Germinal center (tissue), 1 donor: ENCODE results near the gene TNS1.
A peak's percentile ranks its signal among the peaks of the same experiment; 100 is the strongest.

ENCODE experiments used
- DNase-seq: peaks from one replicate; pipeline ENCODE4 v3.0.0; 2012; ENCODE audit warnings: mixed read lengths, low spot score

TNS1 gene

DNA sequence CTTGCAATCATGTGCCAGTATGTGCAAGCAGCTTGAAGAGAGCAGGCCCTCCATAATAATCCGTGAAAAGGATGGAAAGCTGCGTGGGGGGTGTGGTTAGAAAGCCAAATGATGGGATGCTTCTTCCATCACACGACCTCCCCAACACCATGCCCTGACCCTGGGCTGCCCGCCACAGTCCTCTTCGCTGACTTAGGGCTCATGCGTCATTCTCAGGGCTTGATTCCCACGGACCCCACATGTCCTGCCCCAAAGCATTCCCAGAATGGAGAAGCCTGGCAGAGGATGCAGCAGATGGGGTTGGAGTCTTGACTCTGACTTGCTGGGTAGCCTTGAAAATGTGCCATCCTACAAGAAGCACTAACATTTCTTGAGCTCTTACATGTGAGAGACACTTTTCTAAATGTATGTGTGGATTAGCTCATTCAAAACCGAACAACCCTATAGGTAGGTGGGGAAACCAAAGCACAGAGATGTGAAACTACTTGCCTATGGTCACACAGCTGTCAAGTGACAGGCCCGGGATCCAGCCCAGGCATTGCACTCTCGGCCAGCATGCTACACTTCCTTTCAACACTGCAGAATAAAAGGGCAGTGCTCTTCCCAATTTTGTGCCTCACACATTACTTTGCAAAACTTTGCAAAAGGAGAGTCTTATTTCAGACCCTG is 3.7 kb downstream of the TNS1 start:
- DNase-seq = no peak

DNA sequence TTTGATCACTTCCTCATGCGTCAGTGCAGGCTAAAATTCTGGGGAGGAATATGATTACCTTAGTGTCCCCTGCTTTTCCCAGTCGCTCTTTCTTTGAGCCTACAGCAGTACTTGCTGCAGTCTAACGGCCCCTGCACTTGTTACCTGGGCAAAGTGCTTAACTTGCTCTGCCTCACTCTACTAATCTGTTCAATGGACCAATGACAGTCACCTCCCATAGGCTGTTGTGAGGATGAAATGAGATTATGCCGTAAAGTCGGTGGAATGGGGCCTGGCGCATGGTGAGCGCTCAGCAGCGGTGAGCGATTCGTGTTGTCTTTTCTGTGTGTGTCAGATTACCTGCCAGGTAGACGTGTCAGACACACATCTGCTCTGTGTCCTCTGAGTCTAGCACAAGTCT is 5.3 kb downstream of the TNS1 start:
- no peak for DNase-seq

- no peak for DNase-seq
These were observed 6.4 kb downstream of the TNS1 start for GRCh38 chr2:217996361-217996760.

DNA sequence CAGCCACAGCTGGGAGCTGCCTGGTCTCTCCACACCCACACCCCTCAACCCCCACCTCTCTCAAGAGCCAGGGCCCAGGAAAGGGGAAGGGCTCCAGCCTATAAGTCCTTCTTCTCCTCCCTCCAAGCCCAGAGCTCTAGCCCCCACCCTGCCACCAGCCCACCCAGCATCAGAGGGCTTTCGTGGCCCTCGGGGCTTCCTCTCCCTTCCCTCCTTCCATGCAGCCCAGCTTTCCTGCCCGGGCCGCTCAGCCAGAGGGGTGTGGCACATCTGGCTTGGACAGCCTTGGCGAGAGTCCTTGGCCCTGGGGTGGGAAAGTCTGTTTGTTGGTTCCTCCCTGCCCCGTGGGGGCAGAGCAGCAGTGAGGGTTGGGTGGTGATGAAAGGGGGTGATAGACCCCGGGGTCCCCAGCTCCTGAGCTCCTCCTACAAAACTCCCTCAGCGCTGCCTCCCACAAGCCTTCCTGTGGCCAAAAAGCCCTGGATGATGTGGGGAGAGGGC is 7.0 kb downstream of the TNS1 start:
- DNase-seq = no peak

- no peak for DNase-seq
These were observed 8.0 kb downstream of the TNS1 start for GRCh38 chr2:217994776-217995274.

GRCh38 chr2:217993817-217994463 is 8.9 kb downstream of the TNS1 start:
- peak; percentile 70 for DNase-seq

- no peak for DNase-seq
These were observed 9.7 kb downstream of the TNS1 start for GRCh38 chr2:217993138-217993537.

DNA sequence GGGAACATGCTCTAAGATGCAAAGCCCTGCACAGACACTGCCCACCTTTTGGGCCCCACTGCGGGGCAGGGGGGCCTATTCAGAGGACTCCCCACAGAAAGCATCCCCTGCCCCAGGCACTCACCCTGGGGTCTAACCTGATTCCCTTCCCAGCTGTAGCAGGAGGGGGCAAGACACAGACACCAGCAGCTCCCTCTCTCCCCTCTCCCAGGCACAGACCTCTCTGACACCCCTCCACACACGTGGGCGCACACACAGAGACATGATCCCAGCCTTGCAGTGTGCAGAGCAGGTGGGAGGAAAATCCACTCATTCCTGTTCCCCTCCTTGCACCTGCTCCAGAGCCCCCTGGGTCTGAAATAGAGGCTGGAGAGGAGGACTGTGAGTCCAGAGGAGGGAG is 10.7 kb downstream of the TNS1 start:
- DNase-seq = no peak

DNA sequence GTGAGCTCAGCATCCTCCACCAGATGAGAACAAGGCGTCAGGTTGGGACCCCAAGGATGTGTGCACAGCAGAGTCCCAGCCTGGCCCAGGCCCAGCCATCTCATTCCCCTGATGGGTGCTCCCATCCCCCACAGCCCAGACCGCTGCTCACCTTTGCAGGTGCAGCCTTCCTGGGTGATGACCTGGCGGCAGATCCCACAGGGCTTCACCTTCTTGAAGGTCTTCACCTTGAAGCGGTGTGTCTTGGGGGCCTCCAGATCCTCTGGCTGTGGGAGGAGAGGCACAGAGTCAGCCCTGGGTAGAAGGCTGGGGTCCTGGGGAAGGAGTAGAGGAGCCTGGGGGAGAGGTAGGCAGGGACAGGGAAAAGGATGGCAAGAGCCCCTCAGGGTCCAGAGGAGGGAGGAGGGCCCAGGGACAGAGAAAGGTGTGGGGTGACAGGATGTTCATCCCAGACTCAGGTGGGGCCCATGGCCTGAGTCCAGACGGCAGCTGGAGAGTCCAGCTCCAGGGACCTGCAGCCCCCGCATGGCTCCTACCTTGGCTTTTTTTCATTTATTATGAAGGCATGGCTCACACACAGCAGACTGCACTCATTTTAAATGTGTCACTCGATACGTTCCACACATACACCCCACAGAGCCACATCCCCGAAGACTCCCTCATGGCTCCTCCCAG is 11.9 kb downstream of the TNS1 start:
- DNase-seq = no peak

DNA sequence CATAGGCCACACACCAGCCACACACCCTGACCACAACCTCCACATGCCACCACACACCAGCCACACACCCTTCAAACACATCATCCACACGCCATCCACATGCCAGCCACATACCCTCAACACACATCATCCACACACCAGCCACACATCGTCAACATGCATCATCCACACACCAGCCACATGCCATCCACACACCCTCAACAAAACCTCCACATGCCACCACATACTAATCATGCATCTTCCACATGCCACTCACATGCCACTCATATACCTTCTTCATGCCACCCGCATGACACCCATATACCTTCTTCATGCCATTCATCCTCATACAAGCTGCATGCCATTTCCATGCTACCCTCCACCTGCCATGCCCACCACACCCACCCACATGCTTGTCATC is 12.4 kb downstream of the TNS1 start:
- DNase-seq = no peak

GRCh38 chr2:217989221-217989948 is 13.4 kb downstream of the TNS1 start:
- DNase-seq = no peak

- no peak for DNase-seq
These were observed 14.0 kb downstream of the TNS1 start for GRCh38 chr2:217988840-217989204.

GRCh38 chr2:217988014-217988839 is 14.6 kb downstream of the TNS1 start:
- DNase-seq = peak; percentile 65

GRCh38 chr2:217987391-217987790 is 15.4 kb downstream of the TNS1 start:
- DNase-seq = no peak

GRCh38 chr2:217986256-217986961 is 16.4 kb downstream of the TNS1 start:
- DNase-seq = no peak

GRCh38 chr2:217983276-217984233 is 19.2 kb downstream of the TNS1 start:
- no peak for DNase-seq

- no peak for DNase-seq
These were observed 20.8 kb downstream of the TNS1 start for GRCh38 chr2:217981971-217982370.

DNA sequence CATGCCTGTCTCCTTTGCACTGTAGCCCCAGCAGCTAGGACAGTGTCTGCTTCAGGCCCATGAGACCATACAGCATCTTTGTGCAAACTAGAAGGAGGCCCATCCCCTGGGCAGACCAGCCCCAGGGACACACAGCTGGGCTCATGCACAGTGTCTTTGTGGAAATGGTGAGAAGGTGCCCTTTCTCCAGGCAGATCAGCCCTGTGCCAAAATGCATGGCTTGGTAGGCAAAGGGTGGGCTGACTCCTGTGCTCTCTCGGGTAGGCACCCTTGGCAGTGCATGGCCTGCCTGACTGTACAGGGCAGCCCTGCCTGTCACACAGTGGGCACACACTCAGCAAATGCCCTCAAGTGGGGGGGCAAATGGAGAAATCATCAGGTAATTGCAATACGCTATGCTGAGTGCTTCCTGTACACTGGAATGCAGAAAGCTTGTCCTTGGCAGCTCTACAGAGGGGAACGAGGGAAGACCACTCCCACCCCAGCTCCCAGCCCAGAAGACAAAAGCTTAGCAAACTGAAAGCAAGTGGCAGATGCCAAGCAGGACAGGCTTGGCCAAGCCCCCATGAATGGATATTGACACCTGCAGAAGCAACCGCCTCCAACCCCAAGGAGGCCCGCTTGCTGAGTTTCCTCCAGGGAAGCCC is 21.6 kb downstream of the TNS1 start:
- DNase-seq = no peak

- DNase-seq = no peak
These were observed 22.2 kb downstream of the TNS1 start for GRCh38 chr2:217980591-217980990.
